Panc1 (cell line): Measurements from ENCODE around the gene PIK3R6.

ENCODE experiments used
- POLR2AphosphoS5 ChIP-seq: IDR thresholded peaks from 2 replicates; pipeline ENCODE4 v1.6.1; 2012; ENCODE audit warnings: mild to moderate bottlenecking, low read depth, low read length, moderate library complexity
- TF ChIP-seq, protein P1 (sequence below): fragments of 450-650 bp; IDR thresholded peaks from 2 replicates; pipeline ENCODE4 v1.5.1; 2017; ENCODE audit warnings: mild to moderate bottlenecking
- TF ChIP-seq, protein P2 (sequence below), 2 experiments: IDR thresholded peaks; 2 replicates each; pipeline ENCODE4 v1.6.1; 2011 to 2012; ENCODE audit warnings: low read depth in 2 of 2, control low read depth in 1 of 2, low read length in 1 of 2, mild to moderate bottlenecking in 1 of 2, moderate library complexity in 1 of 2; ENCODE audit not compliant: insufficient read depth in 1 of 2

DNA sequence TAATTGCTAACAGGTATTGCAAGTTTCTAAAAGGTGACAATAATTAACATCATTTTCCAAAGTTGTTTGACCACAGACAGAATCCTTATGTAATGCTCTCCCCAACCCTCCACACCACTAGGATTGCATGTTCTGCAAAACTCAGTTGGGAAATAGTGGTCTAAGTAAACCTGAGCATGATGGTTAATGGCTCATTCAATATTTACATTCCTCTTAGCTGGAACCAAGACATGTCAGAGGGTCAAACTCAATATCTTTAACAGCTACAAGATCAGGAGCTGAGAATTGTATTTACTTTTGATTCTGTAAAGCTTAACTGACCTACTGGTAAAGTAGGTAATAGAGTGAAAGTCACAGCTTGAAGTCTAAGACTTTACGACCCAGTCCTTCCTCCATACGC lies 78.5 kb downstream of the PIK3R6 start:
- TF ChIP-seq, protein P1, sequence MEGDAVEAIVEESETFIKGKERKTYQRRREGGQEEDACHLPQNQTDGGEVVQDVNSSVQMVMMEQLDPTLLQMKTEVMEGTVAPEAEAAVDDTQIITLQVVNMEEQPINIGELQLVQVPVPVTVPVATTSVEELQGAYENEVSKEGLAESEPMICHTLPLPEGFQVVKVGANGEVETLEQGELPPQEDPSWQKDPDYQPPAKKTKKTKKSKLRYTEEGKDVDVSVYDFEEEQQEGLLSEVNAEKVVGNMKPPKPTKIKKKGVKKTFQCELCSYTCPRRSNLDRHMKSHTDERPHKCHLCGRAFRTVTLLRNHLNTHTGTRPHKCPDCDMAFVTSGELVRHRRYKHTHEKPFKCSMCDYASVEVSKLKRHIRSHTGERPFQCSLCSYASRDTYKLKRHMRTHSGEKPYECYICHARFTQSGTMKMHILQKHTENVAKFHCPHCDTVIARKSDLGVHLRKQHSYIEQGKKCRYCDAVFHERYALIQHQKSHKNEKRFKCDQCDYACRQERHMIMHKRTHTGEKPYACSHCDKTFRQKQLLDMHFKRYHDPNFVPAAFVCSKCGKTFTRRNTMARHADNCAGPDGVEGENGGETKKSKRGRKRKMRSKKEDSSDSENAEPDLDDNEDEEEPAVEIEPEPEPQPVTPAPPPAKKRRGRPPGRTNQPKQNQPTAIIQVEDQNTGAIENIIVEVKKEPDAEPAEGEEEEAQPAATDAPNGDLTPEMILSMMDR, result no peak
- TF ChIP-seq, protein P2, sequence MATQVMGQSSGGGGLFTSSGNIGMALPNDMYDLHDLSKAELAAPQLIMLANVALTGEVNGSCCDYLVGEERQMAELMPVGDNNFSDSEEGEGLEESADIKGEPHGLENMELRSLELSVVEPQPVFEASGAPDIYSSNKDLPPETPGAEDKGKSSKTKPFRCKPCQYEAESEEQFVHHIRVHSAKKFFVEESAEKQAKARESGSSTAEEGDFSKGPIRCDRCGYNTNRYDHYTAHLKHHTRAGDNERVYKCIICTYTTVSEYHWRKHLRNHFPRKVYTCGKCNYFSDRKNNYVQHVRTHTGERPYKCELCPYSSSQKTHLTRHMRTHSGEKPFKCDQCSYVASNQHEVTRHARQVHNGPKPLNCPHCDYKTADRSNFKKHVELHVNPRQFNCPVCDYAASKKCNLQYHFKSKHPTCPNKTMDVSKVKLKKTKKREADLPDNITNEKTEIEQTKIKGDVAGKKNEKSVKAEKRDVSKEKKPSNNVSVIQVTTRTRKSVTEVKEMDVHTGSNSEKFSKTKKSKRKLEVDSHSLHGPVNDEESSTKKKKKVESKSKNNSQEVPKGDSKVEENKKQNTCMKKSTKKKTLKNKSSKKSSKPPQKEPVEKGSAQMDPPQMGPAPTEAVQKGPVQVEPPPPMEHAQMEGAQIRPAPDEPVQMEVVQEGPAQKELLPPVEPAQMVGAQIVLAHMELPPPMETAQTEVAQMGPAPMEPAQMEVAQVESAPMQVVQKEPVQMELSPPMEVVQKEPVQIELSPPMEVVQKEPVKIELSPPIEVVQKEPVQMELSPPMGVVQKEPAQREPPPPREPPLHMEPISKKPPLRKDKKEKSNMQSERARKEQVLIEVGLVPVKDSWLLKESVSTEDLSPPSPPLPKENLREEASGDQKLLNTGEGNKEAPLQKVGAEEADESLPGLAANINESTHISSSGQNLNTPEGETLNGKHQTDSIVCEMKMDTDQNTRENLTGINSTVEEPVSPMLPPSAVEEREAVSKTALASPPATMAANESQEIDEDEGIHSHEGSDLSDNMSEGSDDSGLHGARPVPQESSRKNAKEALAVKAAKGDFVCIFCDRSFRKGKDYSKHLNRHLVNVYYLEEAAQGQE (IDR thresholded peaks at IDR 0.05; ENCODE audit: insufficient read depth in 1 of 2, low read depth in 2 of 2, low read length in 1 of 2), result no peak
- no peak for TF ChIP-seq POLR2AphosphoS5
